NCI-H524 treated with DMSO at 0.1 percent for 48 hours (cell line): ENCODE results near the gene PHLDB2.

ENCODE experiments used
- DNase-seq: peaks from one replicate; lab custom pipeline; 2025; lab: John Stamatoyannopoulos, UW

Gene PHLDB2

GRCh38 chr3:111884411-111885018, 25.4 kb downstream of the PHLDB2 start:
- DNase-seq = no peak

GRCh38 chr3:111885578-111885977, 26.5 kb downstream of the PHLDB2 start:
- DNase-seq = no peak

GRCh38 chr3:111890051-111890580, 31.1 kb downstream of the PHLDB2 start:
- DNase-seq = no peak

- no peak for DNase-seq
Observed at GRCh38 chr3:111892070-111892469, 33.0 kb downstream of the PHLDB2 start.

GRCh38 chr3:111895071-111895470, 36.0 kb downstream of the PHLDB2 start:
- DNase-seq = peak; percentile 39

- no peak for DNase-seq
Observed at GRCh38 chr3:111899966-111900365, 40.9 kb downstream of the PHLDB2 start.

- no peak for DNase-seq
Observed at GRCh38 chr3:111901637-111902036, 42.6 kb downstream of the PHLDB2 start.

- no peak for DNase-seq
Observed at GRCh38 chr3:111902534-111902933, 43.5 kb downstream of the PHLDB2 start.

GRCh38 chr3:111903067-111903511, 44.0 kb downstream of the PHLDB2 start:
- DNase-seq = no peak

GRCh38 chr3:111904376-111905241, 45.5 kb downstream of the PHLDB2 start:
- no peak for DNase-seq

- no peak for DNase-seq
Observed at GRCh38 chr3:111906656-111907055, 47.6 kb downstream of the PHLDB2 start.

- DNase-seq = no peak
Observed at GRCh38 chr3:111907151-111907550, 48.1 kb downstream of the PHLDB2 start.

- DNase-seq = no peak
Observed at GRCh38 chr3:111910806-111911205, 51.7 kb downstream of the PHLDB2 start.

- DNase-seq = no peak
Observed at GRCh38 chr3:111911446-111911845, 52.4 kb downstream of the PHLDB2 start.

- DNase-seq = no peak
Observed at GRCh38 chr3:111913163-111913763, 54.2 kb downstream of the PHLDB2 start.

GRCh38 chr3:111915905-111916304, 56.8 kb downstream of the PHLDB2 start:
- DNase-seq = no peak

GRCh38 chr3:111917300-111917699, 58.2 kb downstream of the PHLDB2 start:
- DNase-seq = no peak

- no peak for DNase-seq
Observed at GRCh38 chr3:111919370-111920065, 60.5 kb downstream of the PHLDB2 start.

- no peak for DNase-seq
Observed at GRCh38 chr3:111921181-111921580, 62.1 kb downstream of the PHLDB2 start.

GRCh38 chr3:111923095-111923771, 64.2 kb downstream of the PHLDB2 start:
- DNase-seq = no peak

GRCh38 chr3:111923806-111924205, 64.7 kb downstream of the PHLDB2 start:
- no peak for DNase-seq

- DNase-seq = no peak
Observed at GRCh38 chr3:111924283-111924682, 65.2 kb downstream of the PHLDB2 start.
